Right atrium auricular region (tissue), 2 donors: ENCODE data around the gene PEX14. TPM values are rescaled to one million over a fixed set of nuclear protein-coding genes. Genes with fewer than 3 reads are reported as not detected.

Experiments
- DNase-seq: peaks from one replicate; pipeline ENCODE4 v3.0.0-alpha.2; 2019; ENCODE audit warnings: low spot score
- H3K27ac ChIP-seq, 2 donors: fragments of 200-600 bp; sonication (generic); 1 replicate in 1 of 2; 2 replicates in 1 of 2; pipeline ENCODE4 v1.5.1; 2016 to 2019
- H3K27me3 ChIP-seq, 2 donors: fragments of 200-600 bp; sonication (generic); one replicate each; pipeline versions ENCODE4 v1.5.1 to v1.6.0; 2017 to 2019
- H3K36me3 ChIP-seq: fragments of 200-600 bp; sonication (generic); one replicate; pipeline ENCODE4 v1.5.1; 2016
- H3K4me1 ChIP-seq, 2 donors: fragments of 200-600 bp; sonication (generic); one replicate each; pipeline versions ENCODE4 v1.5.1 to v1.6.0; 2017 to 2019
- H3K4me3 ChIP-seq, 2 donors: fragments of 200-600 bp; sonication (generic); 1 replicate in 1 of 2; 2 replicates in 1 of 2; pipeline ENCODE4 v1.5.1; 2017 to 2019; ENCODE audit warnings: mild to moderate bottlenecking in 1 of 2, moderate library complexity in 1 of 2
- H3K9me3 ChIP-seq, 2 donors: fragments of 200-600 bp; sonication (generic); one replicate each; pipeline ENCODE4 v1.5.1; 2019
- total RNA-seq, 2 donors: library from RNA; depleted of rRNA; stranded (reverse); fragments of >200 nt; gene quantifications; one replicate each; pipeline ENCODE4 v1.1.0, GENCODE V29; 2016
- TF ChIP-seq, protein P1 (sequence below), 2 donors: fragments of 200-600 bp; sonication (generic); IDR thresholded peaks; one replicate each; pipeline ENCODE4 v1.5.1; 2019; ENCODE audit warnings: antibody characterized with exemption in 2 of 2

Gene PEX14
- total RNA-seq, 2 donors from 2014 or later: 13.7 to 14.5 TPM

DNA sequence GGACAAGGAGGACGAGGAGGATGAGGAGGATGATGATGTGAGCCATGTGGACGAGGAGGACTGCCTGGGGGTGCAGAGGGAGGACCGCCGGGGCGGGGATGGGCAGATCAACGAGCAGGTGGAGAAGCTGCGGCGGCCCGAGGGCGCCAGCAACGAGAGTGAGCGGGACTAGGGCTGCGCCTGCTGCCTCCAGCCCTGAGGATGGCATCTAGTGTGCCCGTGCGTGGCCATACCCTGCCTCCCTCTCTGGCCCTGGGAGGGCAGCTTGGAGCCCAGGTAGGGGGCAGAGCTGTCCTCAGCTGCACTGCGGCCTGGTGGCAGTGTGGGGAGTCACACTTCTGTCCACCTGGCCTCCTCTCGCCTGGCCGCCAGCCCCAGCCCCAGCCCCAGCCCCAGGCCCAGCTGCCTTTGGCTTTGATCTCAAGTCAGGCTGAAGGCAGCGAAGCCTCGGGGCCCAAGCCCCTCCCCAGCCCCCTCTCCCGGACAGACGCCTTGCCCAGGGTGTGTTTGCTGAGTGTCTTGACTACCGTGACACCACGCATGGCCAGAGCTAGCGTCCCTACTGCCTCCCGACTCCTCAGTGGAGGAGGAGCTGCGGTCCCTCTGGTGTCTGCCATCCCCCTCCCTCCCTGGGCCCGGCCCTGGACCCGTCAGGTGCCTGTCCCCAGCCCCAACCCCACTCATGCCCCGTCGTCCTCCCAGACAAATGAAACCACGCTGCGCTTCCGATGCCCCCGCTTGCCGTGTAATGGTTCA is 155.2 kb downstream of the PEX14 start:
- H3K4me3 ChIP-seq: no peak overlapping the region
- peaks cover 0 to 23% of the 10 kb centered on the region in 2 donors for H3K4me1 ChIP-seq
- TF ChIP-seq, protein P1, sequence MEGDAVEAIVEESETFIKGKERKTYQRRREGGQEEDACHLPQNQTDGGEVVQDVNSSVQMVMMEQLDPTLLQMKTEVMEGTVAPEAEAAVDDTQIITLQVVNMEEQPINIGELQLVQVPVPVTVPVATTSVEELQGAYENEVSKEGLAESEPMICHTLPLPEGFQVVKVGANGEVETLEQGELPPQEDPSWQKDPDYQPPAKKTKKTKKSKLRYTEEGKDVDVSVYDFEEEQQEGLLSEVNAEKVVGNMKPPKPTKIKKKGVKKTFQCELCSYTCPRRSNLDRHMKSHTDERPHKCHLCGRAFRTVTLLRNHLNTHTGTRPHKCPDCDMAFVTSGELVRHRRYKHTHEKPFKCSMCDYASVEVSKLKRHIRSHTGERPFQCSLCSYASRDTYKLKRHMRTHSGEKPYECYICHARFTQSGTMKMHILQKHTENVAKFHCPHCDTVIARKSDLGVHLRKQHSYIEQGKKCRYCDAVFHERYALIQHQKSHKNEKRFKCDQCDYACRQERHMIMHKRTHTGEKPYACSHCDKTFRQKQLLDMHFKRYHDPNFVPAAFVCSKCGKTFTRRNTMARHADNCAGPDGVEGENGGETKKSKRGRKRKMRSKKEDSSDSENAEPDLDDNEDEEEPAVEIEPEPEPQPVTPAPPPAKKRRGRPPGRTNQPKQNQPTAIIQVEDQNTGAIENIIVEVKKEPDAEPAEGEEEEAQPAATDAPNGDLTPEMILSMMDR (IDR thresholded peaks at IDR 0.05): no peak
- DNase-seq: no peak
- H3K27me3 ChIP-seq: no peaks in the 10 kb centered on the region
- H3K36me3 ChIP-seq: no peaks in the 10 kb centered on the region
- H3K9me3 ChIP-seq: no peaks in the 10 kb centered on the region
- no peak overlapping the region for H3K27ac ChIP-seq

DNA sequence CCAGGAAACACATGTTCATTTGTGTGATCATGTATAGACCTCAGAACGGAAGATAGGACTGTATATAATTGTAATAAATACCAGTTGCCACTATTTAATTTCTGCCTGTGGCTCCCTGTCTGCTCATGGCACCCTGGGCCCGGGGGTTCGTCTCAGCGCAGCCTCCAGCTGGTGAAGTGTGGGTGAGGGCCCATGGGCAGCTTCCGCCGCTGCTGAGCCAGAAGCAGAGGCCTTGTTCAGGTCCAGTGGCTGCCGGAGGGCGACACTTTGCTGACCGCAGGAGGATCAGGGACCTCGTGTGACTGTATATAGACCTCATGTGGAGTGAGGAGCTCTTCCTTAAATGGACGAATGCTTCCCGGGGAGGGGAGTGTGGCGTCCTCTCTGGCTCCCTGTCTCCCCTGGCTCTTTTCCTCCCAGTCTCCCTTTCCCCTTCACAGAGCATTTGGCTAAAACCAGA is 155.9 kb downstream of the PEX14 start:
- TF ChIP-seq, protein P1 (IDR thresholded peaks at IDR 0.05): no peak
- no peak for DNase-seq
- Histone ChIP-seq H3K4me1 (peaks cover 0 to 30% of the 10 kb centered on the region in 2 donors), H3K27ac (no peak overlapping the region), H3K27me3 (no peaks in the 10 kb centered on the region), H3K4me3 (no peak overlapping the region), H3K36me3 (no peaks in the 10 kb centered on the region), H3K9me3 (no peaks in the 10 kb centered on the region)

DNA sequence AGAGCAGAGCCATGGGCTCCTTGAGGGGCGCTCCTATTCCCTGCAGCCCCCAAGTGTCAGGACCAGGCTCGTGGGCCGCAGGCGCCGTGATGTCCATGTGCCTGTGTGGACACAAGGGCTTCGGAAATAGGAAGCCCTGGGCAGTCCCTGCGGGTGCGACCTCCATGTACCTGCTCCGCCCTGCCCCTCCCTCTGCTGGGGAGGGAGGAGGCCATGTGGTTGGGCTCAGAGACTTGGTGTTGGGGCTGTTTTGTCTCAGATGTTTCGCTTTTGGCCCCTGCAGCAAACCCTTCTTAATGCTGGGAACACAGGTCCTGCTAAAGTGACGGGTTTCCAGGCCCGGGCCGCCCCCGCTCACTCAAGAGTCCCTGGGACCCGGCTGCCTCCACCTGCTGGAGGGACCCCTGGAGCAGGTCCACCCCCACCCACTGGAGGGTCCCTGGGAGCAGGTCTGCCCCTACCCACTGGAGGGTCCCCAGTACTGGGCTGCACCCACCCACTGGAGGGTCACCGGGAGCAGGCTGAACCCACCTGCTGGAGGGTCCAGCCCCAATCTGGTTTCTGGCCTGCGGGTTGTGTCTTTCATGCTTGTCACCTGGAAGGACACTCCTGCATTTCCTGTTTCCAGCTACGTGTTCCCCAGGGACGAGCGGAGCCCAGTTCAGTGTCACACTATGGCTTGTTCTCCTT is 156.5 kb downstream of the PEX14 start:
- H3K36me3 ChIP-seq: no peaks in the 10 kb centered on the region
- no peak for DNase-seq
- peaks cover 0 to 36% of the 10 kb centered on the region in 2 donors for H3K4me1 ChIP-seq
- TF ChIP-seq, protein P1 (IDR thresholded peaks at IDR 0.05): no peak
- H3K27me3 ChIP-seq: no peaks in the 10 kb centered on the region
- H3K27ac ChIP-seq: no peak overlapping the region
- H3K9me3 ChIP-seq: no peaks in the 10 kb centered on the region
- no peak overlapping the region for H3K4me3 ChIP-seq

DNA sequence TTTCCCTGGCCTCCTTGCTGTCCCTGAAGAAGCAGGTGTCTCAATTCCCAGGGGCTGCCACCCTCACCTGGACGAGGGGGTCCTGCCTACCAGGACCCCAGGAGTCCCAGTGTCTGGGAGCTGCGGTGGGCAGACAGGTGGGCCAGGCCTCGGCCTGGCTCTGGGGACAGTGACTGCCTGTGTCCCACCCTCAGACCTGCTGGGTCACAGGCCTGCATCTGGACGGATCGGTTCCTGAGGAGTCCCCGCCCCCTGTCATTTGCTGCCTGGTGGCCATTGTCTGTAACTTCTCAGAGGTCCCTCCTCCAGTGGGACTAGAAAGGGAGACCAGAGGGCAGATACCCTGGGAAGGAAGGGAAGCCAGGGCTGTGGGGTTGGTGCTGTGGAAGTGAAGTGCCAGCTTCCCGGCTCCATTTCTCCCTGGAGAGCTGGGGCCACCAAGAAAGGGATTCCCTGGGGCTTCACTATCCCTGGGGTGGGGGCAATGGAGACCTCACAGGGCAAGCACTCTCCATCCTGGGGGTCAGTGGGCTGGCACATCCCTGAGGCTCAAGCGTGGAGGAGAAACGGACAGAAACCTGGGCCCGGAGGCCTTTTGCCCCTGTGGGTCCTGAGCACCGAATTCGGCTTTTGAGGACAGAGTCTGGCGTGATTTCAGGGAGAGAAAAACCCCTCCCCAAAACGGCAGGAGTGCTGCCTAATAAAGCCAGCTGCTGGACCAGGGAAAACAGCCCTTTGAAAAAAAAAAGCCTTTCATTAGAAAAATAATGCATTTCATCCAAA is 157.3 kb downstream of the PEX14 start:
- Histone ChIP-seq H3K9me3 (no peaks in the 10 kb centered on the region), H3K27ac (peak overlapping the region; percentile 20 to 39), H3K36me3 (no peaks in the 10 kb centered on the region), H3K4me3 (no peak overlapping the region), H3K27me3 (no peaks in the 10 kb centered on the region), H3K4me1 (peaks cover 0 to 37% of the 10 kb centered on the region in 2 donors)
- no peak for DNase-seq
- TF ChIP-seq, protein P1 (IDR thresholded peaks at IDR 0.05): no peak

DNA sequence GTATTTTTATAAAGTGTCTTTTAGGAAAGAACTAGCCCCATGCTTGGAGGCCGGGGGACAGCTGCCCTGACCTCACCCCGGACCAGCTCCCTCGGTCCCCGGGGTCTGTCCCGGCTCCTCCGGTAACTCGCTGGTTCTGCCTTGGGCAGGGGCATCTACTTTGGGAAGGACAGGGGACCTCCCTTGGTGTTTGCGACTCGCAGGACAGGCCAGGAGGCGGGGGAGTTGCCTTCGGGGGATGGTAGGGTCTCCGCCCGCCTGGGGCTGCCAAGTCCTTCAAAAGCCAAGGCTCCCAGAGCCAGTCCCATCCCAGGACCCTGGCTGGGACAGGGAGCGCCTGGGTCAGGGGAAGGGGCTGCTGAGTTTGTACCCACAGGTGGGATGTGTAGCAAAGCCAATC is 157.9 kb downstream of the PEX14 start:
- no peaks in the 10 kb centered on the region for H3K27me3 ChIP-seq
- TF ChIP-seq, protein P1 (IDR thresholded peaks at IDR 0.05): no peak
- peak overlapping the region in 1 of 2 donors; percentile 16 for H3K27ac ChIP-seq
- no peak overlapping the region for H3K4me3 ChIP-seq
- DNase-seq: no peak
- no peaks in the 10 kb centered on the region for H3K9me3 ChIP-seq
- no peaks in the 10 kb centered on the region for H3K36me3 ChIP-seq
- peaks cover 0 to 37% of the 10 kb centered on the region in 2 donors for H3K4me1 ChIP-seq
